T-helper 1 cell treated with Interleukin-12 subunit alpha and Interleukin-12 subunit beta and Interleukin-4 antibody, amounts not matched to agents 30 μg/mL and 1 μg/mL, for 36 hours (primary cell): Measurements from ENCODE around the gene DOCK9.

Experiments used
- H3K27ac Mint-ChIP-seq: one replicate; pipeline ENCODE4 v1.8.0; 2021; ENCODE audit warnings: mild to moderate bottlenecking, mixed read lengths
- H3K27me3 Mint-ChIP-seq: one replicate; pipeline ENCODE4 v1.8.0; 2021; ENCODE audit warnings: low read depth, mixed read lengths
- H3K36me3 Mint-ChIP-seq: one replicate; pipeline ENCODE4 v1.8.0; 2021; ENCODE audit warnings: low read depth, mixed read lengths
- H3K4me1 Mint-ChIP-seq: one replicate; pipeline ENCODE4 v1.8.0; 2021; ENCODE audit warnings: low read depth, mixed read lengths
- H3K4me3 Mint-ChIP-seq: one replicate; pipeline ENCODE4 v1.8.0; 2021; ENCODE audit warnings: mild to moderate bottlenecking, moderate library complexity, mixed read lengths
- H3K9me3 Mint-ChIP-seq: one replicate; pipeline ENCODE4 v1.8.0; 2021; ENCODE audit warnings: mixed read lengths

The DOCK9 gene

GRCh38 chr13:98958443-98958794 lies 19.4 kb downstream of the DOCK9 start:
- Mint-ChIP-seq H3K27me3 (no peaks in the 10 kb centered on the region), H3K27ac (no peak overlapping the region), H3K4me1 (no peaks in the 10 kb centered on the region), H3K36me3 (peaks cover 6% of the 10 kb centered on the region), H3K9me3 (no peaks in the 10 kb centered on the region), H3K4me3 (no peak overlapping the region)

GRCh38 chr13:98957731-98958442 lies 20.0 kb downstream of the DOCK9 start:
- Mint-ChIP-seq H3K4me3 (no peak overlapping the region), H3K27ac (no peak overlapping the region), H3K27me3 (no peaks in the 10 kb centered on the region), H3K36me3 (peaks cover 6% of the 10 kb centered on the region), H3K9me3 (no peaks in the 10 kb centered on the region), H3K4me1 (no peaks in the 10 kb centered on the region)

- H3K36me3 Mint-ChIP-seq, result peaks cover 13% of the 10 kb centered on the region
- peaks cover 1% of the 10 kb centered on the region for H3K4me1 Mint-ChIP-seq
- H3K27me3 Mint-ChIP-seq, result no peaks in the 10 kb centered on the region
- H3K4me3 Mint-ChIP-seq, result no peak overlapping the region
- H3K27ac Mint-ChIP-seq, result no peak overlapping the region
- H3K9me3 Mint-ChIP-seq, result no peaks in the 10 kb centered on the region
These were observed 22.5 kb downstream of the DOCK9 start for GRCh38 chr13:98955336-98955735.

GRCh38 chr13:98954313-98954712 lies 23.6 kb downstream of the DOCK9 start:
- no peak overlapping the region for H3K27ac Mint-ChIP-seq
- no peak overlapping the region for H3K4me3 Mint-ChIP-seq
- no peaks in the 10 kb centered on the region for H3K9me3 Mint-ChIP-seq
- no peaks in the 10 kb centered on the region for H3K27me3 Mint-ChIP-seq
- H3K4me1 Mint-ChIP-seq, result peaks cover 1% of the 10 kb centered on the region
- peaks cover 15% of the 10 kb centered on the region for H3K36me3 Mint-ChIP-seq

- Mint-ChIP-seq H3K27ac (no peak overlapping the region), H3K4me1 (peaks cover 4% of the 10 kb centered on the region), H3K27me3 (no peaks in the 10 kb centered on the region), H3K36me3 (peaks cover 15% of the 10 kb centered on the region), H3K9me3 (no peaks in the 10 kb centered on the region), H3K4me3 (no peak overlapping the region)
These were observed 26.6 kb downstream of the DOCK9 start for GRCh38 chr13:98951266-98951665.

- peaks cover 15% of the 10 kb centered on the region for H3K36me3 Mint-ChIP-seq
- no peak overlapping the region for H3K4me3 Mint-ChIP-seq
- H3K27me3 Mint-ChIP-seq, result no peaks in the 10 kb centered on the region
- H3K27ac Mint-ChIP-seq, result no peak overlapping the region
- H3K4me1 Mint-ChIP-seq, result peaks cover 4% of the 10 kb centered on the region
- H3K9me3 Mint-ChIP-seq, result no peaks in the 10 kb centered on the region
These were observed 27.2 kb downstream of the DOCK9 start for GRCh38 chr13:98950705-98951104.

- Mint-ChIP-seq H3K4me1 (peaks cover 4% of the 10 kb centered on the region), H3K27me3 (no peaks in the 10 kb centered on the region), H3K27ac (no peak overlapping the region), H3K9me3 (no peaks in the 10 kb centered on the region), H3K4me3 (no peak overlapping the region), H3K36me3 (peaks cover 9% of the 10 kb centered on the region)
These were observed 29.9 kb downstream of the DOCK9 start for GRCh38 chr13:98947925-98948324.

- Mint-ChIP-seq H3K27me3 (no peaks in the 10 kb centered on the region), H3K9me3 (no peaks in the 10 kb centered on the region), H3K27ac (no peak overlapping the region), H3K36me3 (peaks cover 4% of the 10 kb centered on the region), H3K4me1 (peaks cover 2% of the 10 kb centered on the region), H3K4me3 (no peak overlapping the region)
These were observed 31.8 kb downstream of the DOCK9 start for GRCh38 chr13:98945863-98946605.

- Mint-ChIP-seq H3K4me1 (peaks cover 3% of the 10 kb centered on the region), H3K9me3 (no peaks in the 10 kb centered on the region), H3K36me3 (no peaks in the 10 kb centered on the region), H3K27ac (no peak overlapping the region), H3K27me3 (no peaks in the 10 kb centered on the region), H3K4me3 (no peak overlapping the region)
These were observed 33.5 kb downstream of the DOCK9 start for GRCh38 chr13:98944336-98944735.

GRCh38 chr13:98942997-98943396 lies 34.9 kb downstream of the DOCK9 start:
- no peak overlapping the region for H3K4me3 Mint-ChIP-seq
- no peak overlapping the region for H3K27ac Mint-ChIP-seq
- peaks cover 2% of the 10 kb centered on the region for H3K4me1 Mint-ChIP-seq
- H3K36me3 Mint-ChIP-seq, result no peaks in the 10 kb centered on the region
- H3K9me3 Mint-ChIP-seq, result no peaks in the 10 kb centered on the region
- no peaks in the 10 kb centered on the region for H3K27me3 Mint-ChIP-seq

- H3K4me3 Mint-ChIP-seq, result no peak overlapping the region
- H3K36me3 Mint-ChIP-seq, result no peaks in the 10 kb centered on the region
- no peaks in the 10 kb centered on the region for H3K27me3 Mint-ChIP-seq
- no peaks in the 10 kb centered on the region for H3K9me3 Mint-ChIP-seq
- H3K4me1 Mint-ChIP-seq, result peaks cover 5% of the 10 kb centered on the region
- no peak overlapping the region for H3K27ac Mint-ChIP-seq
These were observed 35.4 kb downstream of the DOCK9 start for GRCh38 chr13:98942485-98942884.

GRCh38 chr13:98941536-98941935 lies 36.3 kb downstream of the DOCK9 start:
- Mint-ChIP-seq H3K27ac (no peak overlapping the region), H3K4me3 (no peak overlapping the region)

GRCh38 chr13:98941126-98941525 lies 36.7 kb downstream of the DOCK9 start:
- Mint-ChIP-seq H3K4me1 (peaks cover 5% of the 10 kb centered on the region), H3K4me3 (no peak overlapping the region), H3K27me3 (no peaks in the 10 kb centered on the region), H3K27ac (no peak overlapping the region), H3K9me3 (peaks cover 2% of the 10 kb centered on the region), H3K36me3 (peaks cover 1% of the 10 kb centered on the region)

More at GRCh38 chr13:98941536-98941935, 36.3 kb downstream of the DOCK9 start:
- H3K4me1 Mint-ChIP-seq, result peaks cover 5% of the 10 kb centered on the region
- no peaks in the 10 kb centered on the region for H3K9me3 Mint-ChIP-seq
- H3K36me3 Mint-ChIP-seq, result no peaks in the 10 kb centered on the region
- no peaks in the 10 kb centered on the region for H3K27me3 Mint-ChIP-seq

- no peak overlapping the region for H3K27ac Mint-ChIP-seq
- peaks cover 5% of the 10 kb centered on the region for H3K36me3 Mint-ChIP-seq
- no peaks in the 10 kb centered on the region for H3K27me3 Mint-ChIP-seq
- H3K4me1 Mint-ChIP-seq, result peaks cover 5% of the 10 kb centered on the region
- H3K4me3 Mint-ChIP-seq, result no peak overlapping the region
- H3K9me3 Mint-ChIP-seq, result peaks cover 5% of the 10 kb centered on the region
These were observed 37.4 kb downstream of the DOCK9 start for GRCh38 chr13:98940325-98941001.

GRCh38 chr13:98939660-98940191 lies 38.1 kb downstream of the DOCK9 start:
- Mint-ChIP-seq H3K27ac (no peak overlapping the region), H3K4me3 (no peak overlapping the region), H3K36me3 (peaks cover 8% of the 10 kb centered on the region), H3K27me3 (no peaks in the 10 kb centered on the region), H3K4me1 (peaks cover 5% of the 10 kb centered on the region), H3K9me3 (peaks cover 9% of the 10 kb centered on the region)
